C4-2B (cell line): ENCODE results near the gene CNTFR.
A peak's percentile ranks its signal among the peaks of the same experiment; 100 is the strongest.

ENCODE experiments used
- H3K27ac ChIP-seq: fragments of 450-650 bp; 2 replicates; pipeline ENCODE4 v1.5.1; 2017
- ZFX ChIP-seq: fragments of 450-650 bp; IDR thresholded peaks from 2 replicates; pipeline ENCODE4 v1.6.1; 2017
- TF ChIP-seq, protein P1 (sequence below): fragments of 450-650 bp; conservative IDR thresholded peaks from 2 replicates; pipeline ENCODE4 v1.5.1; 2017; ENCODE audit warnings: mild to moderate bottlenecking

Gene CNTFR

DNA sequence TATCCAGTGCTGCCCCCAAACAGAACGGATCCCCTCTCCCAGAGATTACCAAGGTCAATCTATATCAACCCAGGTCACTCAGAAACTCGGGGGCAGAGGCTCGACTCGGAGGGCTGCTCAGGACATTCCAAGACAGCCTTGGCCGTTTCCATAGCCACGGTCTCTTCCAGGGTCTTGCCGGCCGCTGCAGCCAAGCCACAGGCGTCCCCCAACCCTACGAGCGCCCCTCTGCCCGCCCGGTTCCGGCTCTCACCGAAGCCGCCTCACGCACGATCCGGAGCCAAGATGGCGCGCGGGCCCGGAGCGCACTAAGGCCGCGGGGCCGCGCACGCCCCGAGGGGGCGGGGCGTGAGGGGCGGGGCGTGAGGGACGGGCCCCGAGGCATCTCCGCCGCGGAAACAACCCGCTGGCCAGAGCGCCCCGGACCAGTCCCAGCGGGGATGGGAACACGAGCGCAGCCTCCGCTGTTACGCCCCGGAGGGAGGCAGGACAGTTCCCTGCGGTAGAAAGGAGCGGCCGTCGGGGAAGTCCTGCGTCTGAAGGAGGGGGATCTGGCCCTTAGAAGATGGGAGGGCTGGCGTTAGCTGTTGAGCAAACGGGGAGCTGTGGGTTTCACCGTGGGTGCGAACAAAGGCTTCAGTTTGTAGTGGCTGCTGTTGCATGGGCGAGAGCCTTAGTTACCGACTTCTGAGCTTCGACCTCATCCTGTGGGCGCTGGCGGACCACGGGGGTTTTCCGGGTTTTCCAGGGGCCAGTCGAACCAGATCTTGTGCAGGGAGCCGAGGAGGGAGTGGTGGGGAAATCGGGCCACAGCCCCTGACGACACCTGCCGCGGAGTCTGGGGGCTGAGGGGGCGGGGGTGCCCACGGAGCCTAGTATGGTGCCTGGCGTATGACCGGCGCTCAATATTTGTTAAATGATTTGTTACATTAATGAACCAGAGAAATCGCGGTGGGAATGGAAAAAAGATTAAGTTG, 22.6 kb upstream of the CNTFR start, which contains the start of gene RPP25L:
RPP25L (minus strand) TSS at position 287 of the 977 bp plus-strand sequence. CDS start 801 bp downstream, outside the sequence.
- 0 out of 2 replicates have a peak, but pooled peaks have one; percentile 26 for TF ChIP-seq ZFX
- TF ChIP-seq, protein P1, sequence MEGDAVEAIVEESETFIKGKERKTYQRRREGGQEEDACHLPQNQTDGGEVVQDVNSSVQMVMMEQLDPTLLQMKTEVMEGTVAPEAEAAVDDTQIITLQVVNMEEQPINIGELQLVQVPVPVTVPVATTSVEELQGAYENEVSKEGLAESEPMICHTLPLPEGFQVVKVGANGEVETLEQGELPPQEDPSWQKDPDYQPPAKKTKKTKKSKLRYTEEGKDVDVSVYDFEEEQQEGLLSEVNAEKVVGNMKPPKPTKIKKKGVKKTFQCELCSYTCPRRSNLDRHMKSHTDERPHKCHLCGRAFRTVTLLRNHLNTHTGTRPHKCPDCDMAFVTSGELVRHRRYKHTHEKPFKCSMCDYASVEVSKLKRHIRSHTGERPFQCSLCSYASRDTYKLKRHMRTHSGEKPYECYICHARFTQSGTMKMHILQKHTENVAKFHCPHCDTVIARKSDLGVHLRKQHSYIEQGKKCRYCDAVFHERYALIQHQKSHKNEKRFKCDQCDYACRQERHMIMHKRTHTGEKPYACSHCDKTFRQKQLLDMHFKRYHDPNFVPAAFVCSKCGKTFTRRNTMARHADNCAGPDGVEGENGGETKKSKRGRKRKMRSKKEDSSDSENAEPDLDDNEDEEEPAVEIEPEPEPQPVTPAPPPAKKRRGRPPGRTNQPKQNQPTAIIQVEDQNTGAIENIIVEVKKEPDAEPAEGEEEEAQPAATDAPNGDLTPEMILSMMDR = no peak
- peak within 1 kb of the TSS; percentile 90 for H3K27ac ChIP-seq

DNA sequence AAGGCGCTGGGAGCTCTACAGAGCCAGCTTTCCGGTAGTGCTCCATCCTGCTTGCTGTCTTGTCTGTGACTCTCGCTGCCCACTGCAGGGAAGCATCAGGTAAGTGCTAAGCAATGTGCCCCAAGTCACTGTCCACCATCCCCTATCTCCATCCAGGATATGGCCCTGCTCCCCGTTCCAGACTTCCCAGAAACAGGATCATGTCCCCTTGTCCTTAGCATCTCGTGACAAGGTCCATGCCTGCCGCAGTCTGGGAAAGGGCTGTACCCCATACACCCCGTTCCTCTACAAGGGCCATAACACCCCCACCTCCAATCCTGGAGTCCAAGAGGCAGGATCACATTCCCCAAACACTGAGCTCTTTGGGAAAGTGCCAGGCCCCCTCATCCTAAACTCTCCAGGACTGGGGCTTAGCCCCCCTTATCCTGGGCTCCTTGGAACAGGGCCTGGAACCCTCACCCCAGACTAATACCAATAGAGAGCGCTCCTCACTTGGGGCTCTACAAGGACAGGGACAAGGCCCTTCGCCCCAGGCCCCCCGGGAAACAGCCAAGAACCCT, 21.8 kb upstream of the CNTFR start:
- peak overlapping the region; percentile 90 for H3K27ac ChIP-seq

DNA sequence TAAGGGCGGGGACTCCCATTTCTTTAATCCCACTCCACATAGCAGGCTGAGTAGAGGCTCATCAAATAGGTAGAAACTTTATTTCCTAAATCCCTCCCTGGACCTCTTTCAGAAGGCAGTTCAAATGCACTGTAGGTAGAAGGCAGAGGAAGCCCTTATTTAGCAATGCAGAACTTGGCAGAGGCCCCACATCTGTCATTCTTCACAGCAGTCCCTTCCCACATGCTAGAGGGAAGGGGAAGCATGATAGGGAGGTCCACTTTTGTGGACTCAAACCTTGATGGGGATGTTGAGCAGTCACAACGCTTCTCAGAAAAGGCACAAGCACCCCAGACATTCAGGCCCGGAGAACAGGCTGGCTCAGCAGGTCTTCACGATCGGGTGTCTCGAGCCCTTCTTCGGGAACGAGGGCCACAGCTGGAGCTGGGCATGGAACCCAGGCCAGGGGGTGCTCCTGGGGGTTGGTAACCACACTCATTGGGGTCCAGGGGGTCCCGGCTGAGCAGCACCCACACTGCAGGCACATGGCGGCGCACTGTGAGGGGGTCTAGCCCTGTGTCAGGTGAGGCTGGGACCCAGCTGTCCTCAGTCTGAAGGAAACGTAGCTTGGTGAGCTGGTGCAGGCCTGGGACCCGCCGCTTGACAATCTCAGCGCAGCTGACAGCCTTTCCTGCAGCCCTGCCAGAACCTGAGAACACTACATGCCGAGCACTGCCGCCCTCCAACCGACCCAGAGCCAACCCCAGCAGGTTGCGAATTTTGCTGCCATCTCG, 21.1 kb upstream of the CNTFR start:
- peak overlapping the region; percentile 90 for H3K27ac ChIP-seq
- TF ChIP-seq, protein P1 = no peak
- TF ChIP-seq ZFX = no peak

More for the DNA sequence above, 21.8 kb upstream of the CNTFR start:
- TF ChIP-seq, protein P1 = no peak
- TF ChIP-seq ZFX = no peak

DNA sequence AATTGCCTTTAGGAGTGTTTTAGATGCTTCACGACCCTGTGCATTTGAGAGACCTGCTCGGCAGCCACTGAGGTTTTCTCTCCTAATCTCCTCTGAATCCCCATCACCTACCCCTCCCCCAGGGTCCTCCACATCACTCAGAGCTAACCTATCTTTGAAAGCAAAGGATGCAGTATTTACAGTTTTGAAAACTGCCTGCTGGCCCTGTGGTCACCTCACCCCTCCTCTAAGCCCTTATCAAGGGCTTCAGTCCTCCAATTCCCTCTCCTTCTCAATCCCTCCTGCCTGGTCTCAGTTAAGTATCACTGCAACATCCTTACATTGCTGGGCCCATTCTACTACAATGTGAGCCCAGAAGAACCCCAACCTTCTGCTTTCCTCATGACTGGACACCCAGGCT, 17.8 kb upstream of the CNTFR start:
- no peak overlapping the region for H3K27ac ChIP-seq
- no peak for TF ChIP-seq ZFX
- TF ChIP-seq, protein P1 = no peak

DNA sequence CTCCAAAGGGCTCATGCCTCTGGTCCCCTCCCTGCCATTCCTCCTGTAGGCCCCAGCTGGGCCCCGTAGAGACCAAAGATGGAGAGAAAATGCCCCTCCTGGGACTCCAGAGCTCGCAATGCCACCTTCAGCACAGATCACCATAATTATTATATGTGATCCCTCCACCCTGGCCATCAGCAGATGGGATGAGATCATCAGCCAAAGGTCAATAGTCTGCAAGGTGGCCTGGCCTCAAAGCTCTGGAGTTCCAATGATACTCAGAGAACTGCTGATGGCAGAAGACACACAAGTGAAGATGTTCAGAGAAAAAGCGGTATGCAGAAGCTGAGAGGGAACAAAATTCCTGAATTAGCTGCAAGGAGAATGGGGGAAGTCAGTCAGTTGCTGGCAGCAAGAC, 17.4 kb upstream of the CNTFR start:
- no peak for TF ChIP-seq ZFX
- TF ChIP-seq, protein P1 = no peak
- no peak overlapping the region for H3K27ac ChIP-seq

DNA sequence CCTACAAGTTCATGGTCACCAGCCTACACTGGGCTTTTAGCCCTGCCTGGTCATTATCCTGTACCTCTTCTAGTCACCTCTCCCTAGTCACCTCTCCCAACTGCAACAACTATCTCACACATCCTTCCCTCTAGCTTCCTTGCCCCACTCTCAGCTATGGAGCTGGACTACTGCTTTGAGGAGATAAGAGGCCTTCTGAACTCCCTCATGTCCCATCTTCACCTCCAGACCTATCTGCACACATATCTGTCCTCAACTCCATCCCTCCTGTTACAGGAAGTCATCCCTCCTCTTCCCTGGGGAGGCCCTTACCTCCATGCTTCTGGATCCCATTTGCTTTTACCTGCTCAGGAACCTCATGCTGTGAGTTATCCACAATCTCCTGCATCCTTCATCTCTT, 16.7 kb upstream of the CNTFR start:
- no peak overlapping the region for H3K27ac ChIP-seq
- TF ChIP-seq, protein P1 = no peak
- no peak for TF ChIP-seq ZFX
